Parathyroid adenoma (tissue), 2 donors: ENCODE measurements around the gene DAGLA.

Experiments used
- H2AFZ ChIP-seq: fragments of 300-600 bp; sonication (generic); one replicate; pipeline ENCODE4 v1.7.0; 2017; ENCODE audit warnings: antibody characterized with exemption, mild to moderate bottlenecking
- H3K27ac ChIP-seq: fragments of 300-600 bp; sonication (generic); one replicate; pipeline ENCODE4 v1.7.0; 2017
- H3K27me3 ChIP-seq: fragments of 300-600 bp; sonication (generic); one replicate; pipeline ENCODE4 v1.7.0; 2017; ENCODE audit warnings: low read length; ENCODE audit not compliant: control insufficient read depth, insufficient read depth
- H3K36me3 ChIP-seq: fragments of 300-600 bp; sonication (generic); one replicate; pipeline ENCODE4 v1.7.0; 2017; ENCODE audit warnings: low read length; ENCODE audit not compliant: control insufficient read depth, insufficient read depth
- H3K4me1 ChIP-seq: fragments of 300-600 bp; sonication (generic); one replicate; pipeline ENCODE4 v1.7.0; 2017; ENCODE audit warnings: control low read depth
- H3K4me2 ChIP-seq: fragments of 300-600 bp; sonication (generic); one replicate; pipeline ENCODE4 v1.7.0; 2017; ENCODE audit warnings: low read length
- H3K4me3 ChIP-seq: fragments of 300-600 bp; sonication (generic); one replicate; pipeline ENCODE4 v1.7.0; 2017; ENCODE audit warnings: low read depth, low read length
- H3K79me2 ChIP-seq: fragments of 300-600 bp; sonication (generic); one replicate; pipeline ENCODE4 v1.7.0; 2017; ENCODE audit warnings: control low read depth
- H3K9ac ChIP-seq: fragments of 300-600 bp; sonication (generic); one replicate; pipeline ENCODE4 v1.7.0; 2017; ENCODE audit warnings: mild to moderate bottlenecking
- H3K9me3 ChIP-seq: fragments of 300-600 bp; sonication (generic); one replicate; pipeline ENCODE4 v1.7.0; 2017; ENCODE audit warnings: low read length; ENCODE audit not compliant: control insufficient read depth
- CTCF ChIP-seq: fragments of 300-600 bp; sonication (generic); IDR thresholded peaks from one replicate; pipeline ENCODE4 v1.7.0; 2017; ENCODE audit warnings: antibody characterized with exemption, mild to moderate bottlenecking
- donor health status: primary hyperparathyroidism.

Gene DAGLA

GRCh38 chr11:61701242-61701886 lies 21.2 kb downstream of the DAGLA start:
- no peak overlapping the region for H3K27ac ChIP-seq
- no peaks in the 10 kb centered on the region for H3K27me3 ChIP-seq
- no peak overlapping the region for H3K4me3 ChIP-seq

GRCh38 chr11:61702701-61703312 lies 22.6 kb downstream of the DAGLA start:
- Histone ChIP-seq H3K27ac (no peak overlapping the region), H3K36me3 (no peaks in the 10 kb centered on the region), H3K9me3 (no peaks in the 10 kb centered on the region), H3K4me2 (no peak overlapping the region), H3K27me3 (no peaks in the 10 kb centered on the region), H3K4me1 (no peaks in the 10 kb centered on the region), H3K79me2 (no peaks in the 10 kb centered on the region), H2AFZ (no peak overlapping the region), H3K9ac (no peak overlapping the region), H3K4me3 (no peak overlapping the region)
- TF ChIP-seq CTCF = no peak

More at GRCh38 chr11:61701242-61701886, 21.2 kb downstream of the DAGLA start:
- Histone ChIP-seq H3K4me1 (no peaks in the 10 kb centered on the region), H2AFZ (no peak overlapping the region), H3K9ac (no peak overlapping the region), H3K36me3 (no peaks in the 10 kb centered on the region), H3K4me2 (no peak overlapping the region), H3K79me2 (no peaks in the 10 kb centered on the region), H3K9me3 (no peaks in the 10 kb centered on the region)
- no peak for TF ChIP-seq CTCF

GRCh38 chr11:61704838-61705237 lies 24.6 kb downstream of the DAGLA start:
- H3K9me3 ChIP-seq = no peaks in the 10 kb centered on the region
- no peaks in the 10 kb centered on the region for H3K79me2 ChIP-seq
- no peaks in the 10 kb centered on the region for H3K4me1 ChIP-seq
- no peak for TF ChIP-seq CTCF
- no peak overlapping the region for H3K9ac ChIP-seq
- no peak overlapping the region for H3K4me2 ChIP-seq
- no peaks in the 10 kb centered on the region for H3K36me3 ChIP-seq
- H3K27me3 ChIP-seq = no peaks in the 10 kb centered on the region
- no peak overlapping the region for H3K27ac ChIP-seq
- no peak overlapping the region for H3K4me3 ChIP-seq
- no peak overlapping the region for H2AFZ ChIP-seq

GRCh38 chr11:61706452-61707400 lies 26.5 kb downstream of the DAGLA start:
- H3K9ac ChIP-seq = no peak overlapping the region
- TF ChIP-seq CTCF = no peak
- H3K4me3 ChIP-seq = no peak overlapping the region

More at GRCh38 chr11:61706452-61707400, 26.5 kb downstream of the DAGLA start:
- H3K27me3 ChIP-seq = no peaks in the 10 kb centered on the region
- no peak overlapping the region for H2AFZ ChIP-seq
- no peaks in the 10 kb centered on the region for H3K4me1 ChIP-seq
- no peaks in the 10 kb centered on the region for H3K9me3 ChIP-seq
- H3K4me2 ChIP-seq = no peak overlapping the region
- H3K27ac ChIP-seq = no peak overlapping the region
- H3K36me3 ChIP-seq = no peaks in the 10 kb centered on the region
- no peaks in the 10 kb centered on the region for H3K79me2 ChIP-seq
